Measurements from ENCODE around the gene TBPL1. TPM values are rescaled to one million over a fixed set of nuclear protein-coding genes. Genes with fewer than 3 reads are reported as not detected.

TBPL1 gene
- total and polyA plus RNA-seq, 2 donors (not counting 1 experiment from before 2014, with no cell fraction given), result 23.3 to 29.6 TPM

DNA sequence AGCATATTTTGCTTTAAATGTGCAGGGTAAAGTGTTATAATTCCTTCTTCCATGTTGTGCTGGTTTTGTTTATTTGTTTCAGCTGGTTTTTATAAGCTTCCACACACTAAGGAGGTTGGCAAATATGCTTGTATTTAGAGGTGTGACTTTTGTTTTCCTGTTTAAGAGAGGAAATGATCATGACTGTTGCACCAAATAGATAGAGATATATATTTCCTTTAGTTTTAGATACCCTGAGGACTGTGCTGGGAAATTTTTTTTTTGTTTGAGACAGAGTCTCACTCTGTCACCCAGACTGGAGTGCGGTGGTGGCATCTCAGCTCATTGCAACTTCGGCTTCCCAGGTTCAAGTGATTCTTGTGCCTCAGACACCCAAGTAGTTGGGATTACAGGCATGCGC is 5.8 kb downstream of the TBPL1 start:
- Mint-ChIP-seq H3K4me1 (peaks cover 74% of the 10 kb centered on the region), H3K4me3 (no peak overlapping the region), H3K27ac (no peak overlapping the region), H3K27me3 (no peaks in the 10 kb centered on the region), H3K9me3 (ENCODE audit: insufficient read depth) (no peaks in the 10 kb centered on the region)
- intact Hi-C loops (cut with micrococcal nuclease), result no loop called here
- DNase-seq (no peak), ATAC-seq (ENCODE audit: low read depth) (no peak)
- TF ChIP-seq, protein P1, sequence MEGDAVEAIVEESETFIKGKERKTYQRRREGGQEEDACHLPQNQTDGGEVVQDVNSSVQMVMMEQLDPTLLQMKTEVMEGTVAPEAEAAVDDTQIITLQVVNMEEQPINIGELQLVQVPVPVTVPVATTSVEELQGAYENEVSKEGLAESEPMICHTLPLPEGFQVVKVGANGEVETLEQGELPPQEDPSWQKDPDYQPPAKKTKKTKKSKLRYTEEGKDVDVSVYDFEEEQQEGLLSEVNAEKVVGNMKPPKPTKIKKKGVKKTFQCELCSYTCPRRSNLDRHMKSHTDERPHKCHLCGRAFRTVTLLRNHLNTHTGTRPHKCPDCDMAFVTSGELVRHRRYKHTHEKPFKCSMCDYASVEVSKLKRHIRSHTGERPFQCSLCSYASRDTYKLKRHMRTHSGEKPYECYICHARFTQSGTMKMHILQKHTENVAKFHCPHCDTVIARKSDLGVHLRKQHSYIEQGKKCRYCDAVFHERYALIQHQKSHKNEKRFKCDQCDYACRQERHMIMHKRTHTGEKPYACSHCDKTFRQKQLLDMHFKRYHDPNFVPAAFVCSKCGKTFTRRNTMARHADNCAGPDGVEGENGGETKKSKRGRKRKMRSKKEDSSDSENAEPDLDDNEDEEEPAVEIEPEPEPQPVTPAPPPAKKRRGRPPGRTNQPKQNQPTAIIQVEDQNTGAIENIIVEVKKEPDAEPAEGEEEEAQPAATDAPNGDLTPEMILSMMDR (IDR thresholded peaks at IDR 0.05), result no peak
- TF ChIP-seq EZH2 (IDR thresholded peaks at IDR 0.05; ENCODE audit: borderline replicate concordance, insufficient read depth, low read depth, low read length, poor library complexity, severe bottlenecking), result no peak
- H3K36me3 ChIP-seq (replicated peaks in 1 of 2; ENCODE audit: control extremely low read depth in 1 of 2, control insufficient read depth in 1 of 2, extremely low read depth in 1 of 2, insufficient read depth in 2 of 2, low read length in 1 of 2), result no peaks in the 10 kb centered on the region
- no peak overlapping the region for H3K9ac ChIP-seq (ENCODE audit: low read length)
- ChIA-PET POLR2A (no interaction called here), CTCF (interaction anchor here (1.0 to 2.0 kb wide), 7 partner anchors 12 to 138 kb away, joined by 3 to 9 read pairs (median 4); no protein-coding TSS in a partner anchor)
- no peak overlapping the region for H3K27ac ChIP-seq (ENCODE audit: low read length in 2 of 2)
- peaks cover 22 to 28% of the 10 kb centered on the region in 2 donors for H3K4me1 ChIP-seq (ENCODE audit: control insufficient read depth in 2 of 2, insufficient read depth in 2 of 2, low read length in 2 of 2)
- no peaks in the 10 kb centered on the region for H3K27me3 ChIP-seq (replicated peaks in 1 of 4; ENCODE audit: control extremely low read depth in 1 of 4, control insufficient read depth in 3 of 4, insufficient read depth in 4 of 4, low read length in 3 of 4)
- no peak overlapping the region for H2AFZ ChIP-seq (ENCODE audit: insufficient read depth, low read depth, low read length, poor library complexity, severe bottlenecking)
- WGBS (ENCODE audit: insufficient coverage), result no CpG with 5 or more reads among the region's 3 CpGs
- H3K4me2 ChIP-seq (replicated peaks; ENCODE audit: low read depth, low read length, poor library complexity, severe bottlenecking), result no peak overlapping the region
- peaks cover 39% of the 10 kb centered on the region for H4K20me1 ChIP-seq (ENCODE audit: control insufficient read depth, insufficient read depth, low read length, poor library complexity, severe bottlenecking)
- no peaks in the 10 kb centered on the region for H3K9me3 ChIP-seq (ENCODE audit: control extremely low read depth in 1 of 3, control insufficient read depth in 2 of 3, insufficient read depth in 1 of 3, low read length in 2 of 3)
- H3K79me2 ChIP-seq (ENCODE audit: control insufficient read depth, insufficient read depth, low read length), result peaks cover 95% of the 10 kb centered on the region
- no peak overlapping the region for H3K4me3 ChIP-seq (ENCODE audit: control extremely low read depth in 1 of 5, extremely low read depth in 1 of 5, insufficient read depth in 1 of 5, low read depth in 2 of 5, low read length in 4 of 5)

DNA sequence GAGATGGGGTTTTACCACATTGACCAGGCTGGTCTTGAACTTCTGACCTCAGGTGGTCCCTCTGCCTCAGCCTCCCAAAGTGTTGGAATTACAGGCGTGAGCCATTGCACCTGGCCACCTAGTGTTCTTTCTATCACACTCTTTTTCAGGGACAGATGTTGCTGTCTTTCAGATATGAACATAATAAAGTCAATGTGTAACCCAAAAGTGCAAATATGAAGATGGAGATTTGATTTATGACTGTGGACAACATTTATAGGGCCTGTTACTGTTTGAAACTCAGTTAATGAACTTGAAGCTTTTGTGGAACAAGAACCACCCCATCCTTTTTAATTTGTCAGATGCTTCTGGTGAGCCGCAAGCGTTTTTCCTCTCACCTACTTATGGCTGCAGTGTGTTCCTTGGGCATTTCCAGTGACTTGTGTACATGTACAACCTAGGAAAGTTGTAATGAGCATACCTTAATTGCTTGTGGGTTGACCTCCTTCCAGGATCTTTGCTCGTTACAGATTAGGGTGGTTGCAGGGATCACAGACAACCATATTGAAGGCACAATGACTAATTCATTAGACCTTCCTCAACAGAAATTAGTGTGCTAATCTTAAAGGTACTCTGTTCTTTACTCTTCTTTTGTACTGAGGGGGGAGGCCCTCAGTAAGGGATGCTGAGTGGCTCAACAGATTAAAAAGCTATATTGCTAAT is 6.8 kb downstream of the TBPL1 start:
- DNase-seq, result no peak
- no peak for ATAC-seq (ENCODE audit: low read depth)
- ChIA-PET CTCF (interaction anchor here (0.6 to 1.1 kb wide), 2 partner anchors 100 to 920 kb away, joined by 3 read pairs; no protein-coding TSS in a partner anchor), POLR2A (no interaction called here)
- intact Hi-C loops (cut with micrococcal nuclease), result no loop called here
- Histone ChIP-seq H3K4me3 (ENCODE audit: control extremely low read depth in 1 of 5, extremely low read depth in 1 of 5, insufficient read depth in 1 of 5, low read depth in 2 of 5, low read length in 4 of 5) (no peak overlapping the region), H3K4me2 (replicated peaks; ENCODE audit: low read depth, low read length, poor library complexity, severe bottlenecking) (no peak overlapping the region), H4K20me1 (ENCODE audit: control insufficient read depth, insufficient read depth, low read length, poor library complexity, severe bottlenecking) (peaks cover 39% of the 10 kb centered on the region), H3K79me2 (ENCODE audit: control insufficient read depth, insufficient read depth, low read length) (peaks cover 88% of the 10 kb centered on the region), H3K9ac (ENCODE audit: low read length) (no peak overlapping the region), H3K4me1 (ENCODE audit: control insufficient read depth in 2 of 2, insufficient read depth in 2 of 2, low read length in 2 of 2) (peaks cover 18 to 19% of the 10 kb centered on the region in 2 donors), H3K27me3 (replicated peaks in 1 of 4; ENCODE audit: control extremely low read depth in 1 of 4, control insufficient read depth in 3 of 4, insufficient read depth in 4 of 4, low read length in 3 of 4) (no peaks in the 10 kb centered on the region), H2AFZ (ENCODE audit: insufficient read depth, low read depth, low read length, poor library complexity, severe bottlenecking) (no peak overlapping the region), H3K9me3 (ENCODE audit: control extremely low read depth in 1 of 3, control insufficient read depth in 2 of 3, insufficient read depth in 1 of 3, low read length in 2 of 3) (no peaks in the 10 kb centered on the region), H3K27ac (ENCODE audit: low read length in 2 of 2) (no peak overlapping the region), H3K36me3 (replicated peaks in 1 of 2; ENCODE audit: control extremely low read depth in 1 of 2, control insufficient read depth in 1 of 2, extremely low read depth in 1 of 2, insufficient read depth in 2 of 2, low read length in 1 of 2) (no peaks in the 10 kb centered on the region)
- no peak overlapping the region for H3K27ac Mint-ChIP-seq
- H3K27me3 Mint-ChIP-seq, result no peaks in the 10 kb centered on the region
- WGBS (ENCODE audit: insufficient coverage), result no CpG with 5 or more reads among the region's 4 CpGs
- peaks cover 70% of the 10 kb centered on the region for H3K4me1 Mint-ChIP-seq
- H3K9me3 Mint-ChIP-seq (ENCODE audit: insufficient read depth), result no peaks in the 10 kb centered on the region
- TF ChIP-seq, protein P1 (IDR thresholded peaks at IDR 0.05), result no peak
- no peak for TF ChIP-seq EZH2 (IDR thresholded peaks at IDR 0.05; ENCODE audit: borderline replicate concordance, insufficient read depth, low read depth, low read length, poor library complexity, severe bottlenecking)
- no peak overlapping the region for H3K4me3 Mint-ChIP-seq

Measured in B cell (primary cell).